ENCODE results near the gene CYP1A2.
"Not testable (repeated sequence)": the region's sequence is repeated elsewhere in the genome, so short reads cannot be mapped to it uniquely, and the experiment has no call there.

CYP1A2 gene

DNA sequence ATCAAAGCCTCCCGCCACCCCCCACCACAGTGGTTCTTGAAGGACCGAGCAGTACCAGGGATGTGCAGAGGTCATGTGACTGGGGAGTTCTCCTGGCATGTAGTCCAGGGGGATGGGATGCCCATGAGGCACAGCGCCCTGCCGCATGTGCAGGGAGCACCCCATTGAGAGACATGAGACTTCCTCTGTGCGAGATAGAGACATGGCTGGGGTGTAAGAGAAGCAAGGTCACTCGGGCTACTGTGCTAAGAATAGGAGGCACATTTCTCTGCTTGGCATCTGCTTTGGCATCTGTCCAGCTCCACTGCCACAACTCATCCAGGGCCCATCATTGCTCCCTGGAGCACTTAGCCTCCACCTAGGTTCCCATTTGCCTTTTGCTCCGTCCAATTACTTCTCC is 20.9 kb upstream of the CYP1A2 start:
- no peak overlapping the region for H3K9ac ChIP-seq (ENCODE audit: low read depth, low read length)
- peaks cover 6% of the 10 kb centered on the region for H3K27me3 ChIP-seq (ENCODE audit: insufficient read depth, low read length, poor library complexity)
- no peaks in the 10 kb centered on the region for H3K79me2 ChIP-seq (ENCODE audit: insufficient read depth, low read length)
- no peak overlapping the region for H3K4me2 ChIP-seq (ENCODE audit: insufficient read depth, low read length)
- ATAC-seq (ENCODE audit: insufficient read depth, low read depth) (no peak), DNase-seq (no peak)
- H3K36me3 ChIP-seq (ENCODE audit: insufficient read depth, low read length), result no peaks in the 10 kb centered on the region
- H3K27ac ChIP-seq (ENCODE audit: low read length), result no peak overlapping the region
- no peak for TF ChIP-seq EZH2 (IDR thresholded peaks at IDR 0.05; ENCODE audit: borderline replicate concordance, low read depth, low read length, severe bottlenecking)
- TF ChIP-seq, protein P1, sequence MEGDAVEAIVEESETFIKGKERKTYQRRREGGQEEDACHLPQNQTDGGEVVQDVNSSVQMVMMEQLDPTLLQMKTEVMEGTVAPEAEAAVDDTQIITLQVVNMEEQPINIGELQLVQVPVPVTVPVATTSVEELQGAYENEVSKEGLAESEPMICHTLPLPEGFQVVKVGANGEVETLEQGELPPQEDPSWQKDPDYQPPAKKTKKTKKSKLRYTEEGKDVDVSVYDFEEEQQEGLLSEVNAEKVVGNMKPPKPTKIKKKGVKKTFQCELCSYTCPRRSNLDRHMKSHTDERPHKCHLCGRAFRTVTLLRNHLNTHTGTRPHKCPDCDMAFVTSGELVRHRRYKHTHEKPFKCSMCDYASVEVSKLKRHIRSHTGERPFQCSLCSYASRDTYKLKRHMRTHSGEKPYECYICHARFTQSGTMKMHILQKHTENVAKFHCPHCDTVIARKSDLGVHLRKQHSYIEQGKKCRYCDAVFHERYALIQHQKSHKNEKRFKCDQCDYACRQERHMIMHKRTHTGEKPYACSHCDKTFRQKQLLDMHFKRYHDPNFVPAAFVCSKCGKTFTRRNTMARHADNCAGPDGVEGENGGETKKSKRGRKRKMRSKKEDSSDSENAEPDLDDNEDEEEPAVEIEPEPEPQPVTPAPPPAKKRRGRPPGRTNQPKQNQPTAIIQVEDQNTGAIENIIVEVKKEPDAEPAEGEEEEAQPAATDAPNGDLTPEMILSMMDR (IDR thresholded peaks at IDR 0.05; ENCODE audit: borderline replicate concordance, extremely low read depth, low read length, poor library complexity, severe bottlenecking), result no peak
- H3K4me3 ChIP-seq (ENCODE audit: low read depth in 1 of 2, low read length in 2 of 2), result no peak overlapping the region
- H3K9me3 ChIP-seq (ENCODE audit: insufficient read depth, low read length, severe bottlenecking), result no peaks in the 10 kb centered on the region
- H3K4me1 ChIP-seq (ENCODE audit: insufficient read depth, low read length), result no peaks in the 10 kb centered on the region
- no peaks in the 10 kb centered on the region for H4K20me1 ChIP-seq (ENCODE audit: insufficient read depth, low read length)
- H2AFZ ChIP-seq (ENCODE audit: low read depth, low read length), result no peak overlapping the region

DNA sequence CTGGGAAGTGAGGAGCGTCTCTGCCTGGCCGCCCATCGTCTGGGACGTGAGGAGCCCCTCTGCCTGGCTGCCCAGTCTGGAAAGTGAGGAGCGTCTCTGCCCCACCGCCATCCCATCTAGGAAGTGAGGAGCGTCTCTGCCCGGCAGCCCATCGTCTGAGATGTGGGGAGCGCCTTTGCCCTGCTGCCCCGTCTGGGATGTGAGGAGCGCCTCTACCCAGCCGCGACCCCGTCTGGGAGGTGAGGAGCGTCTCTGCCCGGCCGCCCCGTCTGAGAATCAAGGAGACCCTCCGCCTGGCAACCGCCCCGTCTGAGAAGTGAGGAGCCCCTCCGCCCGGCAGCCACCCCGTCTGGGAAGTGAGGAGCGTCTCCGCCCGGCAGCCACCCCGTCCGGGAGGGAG is 19.9 kb upstream of the CYP1A2 start:
- not testable (repeated sequence) for H3K79me2 ChIP-seq (ENCODE audit: insufficient read depth, low read length); H3K27ac ChIP-seq (ENCODE audit: low read length); ATAC-seq (ENCODE audit: insufficient read depth, low read depth); H3K36me3 ChIP-seq (ENCODE audit: insufficient read depth, low read length); H3K9ac ChIP-seq (ENCODE audit: low read depth, low read length); H4K20me1 ChIP-seq (ENCODE audit: insufficient read depth, low read length); H3K4me1 ChIP-seq (ENCODE audit: insufficient read depth, low read length); H3K4me3 ChIP-seq (ENCODE audit: low read depth in 1 of 2, low read length in 2 of 2); DNase-seq; H2AFZ ChIP-seq (ENCODE audit: low read depth, low read length); H3K4me2 ChIP-seq (ENCODE audit: insufficient read depth, low read length); H3K9me3 ChIP-seq (ENCODE audit: insufficient read depth, low read length, severe bottlenecking); H3K27me3 ChIP-seq (ENCODE audit: insufficient read depth, low read length, poor library complexity)

DNA sequence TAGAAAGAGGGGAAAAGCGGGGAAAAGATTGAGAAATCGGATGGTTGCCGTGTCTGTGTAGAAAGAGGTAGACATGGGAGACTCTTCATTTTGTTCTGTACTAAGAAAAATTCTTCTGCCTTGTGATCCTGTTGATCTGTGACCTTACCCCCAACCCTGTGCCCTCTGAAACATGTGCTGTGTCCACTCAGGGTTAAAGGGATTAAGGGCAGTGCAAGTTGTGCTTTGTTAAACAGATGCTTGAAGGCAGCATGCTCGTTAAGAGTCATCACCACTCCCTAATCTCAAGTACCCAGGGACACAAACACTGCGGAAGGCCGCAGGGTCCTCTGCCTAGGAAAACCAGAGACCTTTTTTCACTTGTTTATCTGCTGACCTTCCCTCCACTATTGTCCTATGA is 19.3 kb upstream of the CYP1A2 start:
- H3K36me3 ChIP-seq (ENCODE audit: insufficient read depth, low read length); H3K9ac ChIP-seq (ENCODE audit: low read depth, low read length); H3K27ac ChIP-seq (ENCODE audit: low read length); ATAC-seq (ENCODE audit: insufficient read depth, low read depth); H3K27me3 ChIP-seq (ENCODE audit: insufficient read depth, low read length, poor library complexity); H3K79me2 ChIP-seq (ENCODE audit: insufficient read depth, low read length); H3K4me2 ChIP-seq (ENCODE audit: insufficient read depth, low read length); DNase-seq; H3K4me3 ChIP-seq (ENCODE audit: low read depth in 1 of 2, low read length in 2 of 2); H2AFZ ChIP-seq (ENCODE audit: low read depth, low read length); H3K4me1 ChIP-seq (ENCODE audit: insufficient read depth, low read length); H3K9me3 ChIP-seq (ENCODE audit: insufficient read depth, low read length, severe bottlenecking); H4K20me1 ChIP-seq (ENCODE audit: insufficient read depth, low read length): not testable (repeated sequence)

DNA sequence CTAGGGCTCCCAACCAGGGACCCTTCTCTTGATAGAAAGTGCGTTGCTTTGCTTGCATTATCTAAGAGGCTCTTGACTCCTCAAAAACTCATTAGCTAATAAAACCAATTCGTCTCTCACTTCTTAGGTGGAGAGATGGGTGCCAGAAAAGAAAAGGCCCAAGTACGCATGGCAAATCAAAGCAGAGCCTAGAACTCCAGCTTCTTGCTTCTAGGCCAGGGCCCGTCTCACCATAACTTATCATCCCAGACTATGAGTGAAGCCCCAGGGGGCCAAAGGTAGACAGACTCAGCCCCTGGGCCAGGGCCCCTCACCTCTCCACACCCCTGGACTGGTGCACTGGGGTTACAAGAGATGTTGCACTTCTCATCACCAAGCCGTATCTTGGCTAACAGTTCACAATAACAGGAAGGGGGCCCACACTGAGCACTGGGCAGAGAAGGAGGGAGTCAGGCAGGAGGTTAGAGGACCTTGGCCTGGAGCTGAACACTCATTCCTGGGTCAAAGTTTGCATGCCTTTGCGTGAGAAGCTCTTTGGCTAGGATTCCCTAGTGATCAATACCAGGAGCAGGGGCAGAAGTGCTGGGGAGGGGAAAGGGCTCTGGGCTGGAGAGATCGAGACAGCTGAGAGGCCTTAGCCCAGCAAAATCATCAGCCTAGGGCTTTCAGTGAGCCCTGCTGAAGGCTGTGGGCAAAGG is 17.9 kb upstream of the CYP1A2 start:
- H3K9me3 ChIP-seq (ENCODE audit: insufficient read depth, low read length, severe bottlenecking), result no peaks in the 10 kb centered on the region
- no peaks in the 10 kb centered on the region for H4K20me1 ChIP-seq (ENCODE audit: insufficient read depth, low read length)
- H3K27me3 ChIP-seq (ENCODE audit: insufficient read depth, low read length, poor library complexity), result peaks cover 4% of the 10 kb centered on the region
- H2AFZ ChIP-seq (ENCODE audit: low read depth, low read length), result no peak overlapping the region
- H3K27ac ChIP-seq (ENCODE audit: low read length), result no peak overlapping the region
- H3K79me2 ChIP-seq (ENCODE audit: insufficient read depth, low read length), result no peaks in the 10 kb centered on the region
- TF ChIP-seq EZH2 (IDR thresholded peaks at IDR 0.05; ENCODE audit: borderline replicate concordance, low read depth, low read length, severe bottlenecking), result no peak
- TF ChIP-seq, protein P1 (IDR thresholded peaks at IDR 0.05; ENCODE audit: borderline replicate concordance, extremely low read depth, low read length, poor library complexity, severe bottlenecking), result no peak
- no peaks in the 10 kb centered on the region for H3K36me3 ChIP-seq (ENCODE audit: insufficient read depth, low read length)
- H3K4me2 ChIP-seq (ENCODE audit: insufficient read depth, low read length), result no peak overlapping the region
- no peak overlapping the region for H3K4me3 ChIP-seq (ENCODE audit: low read depth in 1 of 2, low read length in 2 of 2)
- ATAC-seq (ENCODE audit: insufficient read depth, low read depth) (no peak), DNase-seq (no peak)
- no peaks in the 10 kb centered on the region for H3K4me1 ChIP-seq (ENCODE audit: insufficient read depth, low read length)
- H3K9ac ChIP-seq (ENCODE audit: low read depth, low read length), result no peak overlapping the region

All from DND-41 (cell line).